Measurements from ENCODE around the gene CCDC17.
"Not testable (repeated sequence)": the region's sequence is repeated elsewhere in the genome, so short reads cannot be mapped to it uniquely, and the experiment has no call there.

The CCDC17 gene

DNA sequence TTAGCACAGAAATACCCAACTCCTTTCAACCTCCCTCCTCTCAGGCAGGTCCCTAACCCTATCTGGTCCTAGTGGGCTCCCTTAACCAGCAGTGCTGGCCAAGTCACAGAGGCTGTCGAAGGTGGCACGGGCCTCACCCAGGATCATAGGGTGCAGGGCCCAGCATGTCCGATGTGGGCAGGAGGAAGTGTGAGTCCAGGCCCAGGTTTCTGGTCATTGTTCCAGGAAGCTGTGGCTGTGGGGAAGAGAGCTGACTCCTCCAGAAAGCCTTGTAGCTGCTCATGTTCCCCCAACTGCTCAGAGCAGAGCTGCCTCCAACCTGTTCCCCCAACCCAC lies 2.4 kb downstream of the CCDC17 start:
- DNase-seq: no peak

DNA sequence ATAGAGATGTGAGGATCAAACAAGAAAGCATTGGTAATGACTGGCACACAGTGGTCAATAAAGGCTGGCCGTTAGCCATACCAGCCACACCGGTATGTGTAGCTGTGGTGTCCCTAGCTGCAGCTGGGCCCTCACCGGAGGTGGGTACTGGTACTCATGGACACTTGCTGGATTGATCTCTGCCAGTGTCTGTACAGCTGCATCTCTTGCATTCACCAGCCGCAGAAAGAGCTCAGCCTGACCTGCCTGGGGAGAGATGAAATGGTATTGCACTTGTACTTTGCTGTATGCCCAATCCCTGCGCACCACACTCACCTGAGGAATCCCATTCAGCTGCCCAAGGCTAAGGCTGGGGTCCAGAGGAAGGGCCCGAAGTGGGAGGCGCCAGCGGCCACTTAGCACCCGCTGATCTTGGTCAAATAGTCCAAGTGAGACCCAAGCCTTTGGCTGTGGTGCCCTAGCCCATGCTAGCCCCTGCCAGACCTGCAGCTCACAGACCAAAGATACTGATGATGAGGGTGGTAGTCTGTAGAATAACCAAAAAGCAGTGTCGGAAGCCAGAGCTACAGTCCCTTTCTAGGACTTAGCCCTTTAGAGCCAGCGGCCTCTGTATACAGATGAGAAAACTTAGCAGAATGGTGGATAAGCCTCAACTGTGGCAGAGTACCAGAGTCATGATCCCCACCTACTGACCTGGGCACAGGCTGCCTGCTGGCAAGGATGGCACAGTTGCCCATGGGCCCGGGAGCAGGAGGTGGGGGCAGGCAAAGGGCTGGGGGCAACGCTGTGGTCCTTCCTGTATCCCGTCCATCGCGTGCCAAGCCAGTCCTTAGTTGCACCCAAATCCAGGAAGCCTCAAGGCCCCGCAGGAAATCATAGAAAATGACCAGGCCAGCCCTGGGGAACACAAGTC lies 3.0 kb downstream of the CCDC17 start:
- DNase-seq: no peak

DNA sequence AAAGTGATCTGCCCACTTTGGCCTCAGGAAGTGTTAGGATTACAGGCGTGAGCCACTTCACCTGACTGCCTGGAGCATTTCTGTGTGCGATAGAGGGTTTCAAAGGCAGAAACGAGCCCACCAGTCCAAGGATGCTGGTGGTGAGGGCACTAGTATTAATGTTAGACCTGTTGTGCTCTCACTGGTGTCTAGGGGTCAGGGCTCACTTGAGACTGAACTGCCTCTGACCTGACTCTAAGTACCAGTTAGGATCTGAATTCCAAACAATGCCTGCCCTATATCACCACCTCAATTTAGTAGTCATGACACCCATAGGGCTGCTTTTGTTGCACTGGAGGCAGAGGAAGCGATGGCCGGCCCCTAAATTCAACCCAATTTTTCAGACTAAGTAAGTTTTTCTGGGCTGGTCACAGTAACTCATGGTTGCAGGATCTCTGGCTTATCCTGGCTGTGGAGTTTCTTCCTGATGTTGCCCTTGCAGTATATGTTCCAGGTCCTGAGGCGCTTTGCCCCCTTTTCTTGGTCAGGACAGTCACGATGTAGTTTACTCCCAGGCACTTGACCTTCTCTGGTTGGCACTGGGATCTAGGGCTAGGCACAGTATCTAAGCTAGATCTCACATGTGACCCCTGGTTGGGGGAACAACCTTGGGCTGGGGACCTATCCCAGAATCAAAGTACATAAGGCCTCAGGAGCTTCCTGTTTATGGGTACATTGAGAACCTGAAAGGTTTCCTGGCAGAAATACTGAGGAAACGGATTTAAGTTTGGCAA lies 4.5 kb downstream of the CCDC17 start:
- no peak for DNase-seq

DNA sequence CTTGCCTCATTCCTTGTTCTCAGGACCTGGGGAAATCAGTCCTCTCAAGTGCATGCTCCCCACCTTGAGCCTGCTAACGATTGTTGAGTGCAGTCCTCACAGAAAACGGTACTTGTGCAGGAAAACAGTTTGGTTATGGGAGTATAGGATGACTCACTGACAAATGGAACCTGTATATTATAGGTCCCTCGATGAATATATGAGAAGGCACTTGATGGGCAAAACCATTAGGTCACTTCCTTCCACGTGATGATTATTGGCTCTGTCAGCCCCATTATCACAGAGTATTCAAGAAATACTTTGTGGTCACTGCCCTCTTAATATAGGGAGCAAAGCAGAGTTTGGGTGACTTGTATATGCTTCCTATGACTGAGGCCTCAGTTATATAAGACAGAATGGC lies 6.2 kb downstream of the CCDC17 start:
- DNase-seq: no peak

DNA sequence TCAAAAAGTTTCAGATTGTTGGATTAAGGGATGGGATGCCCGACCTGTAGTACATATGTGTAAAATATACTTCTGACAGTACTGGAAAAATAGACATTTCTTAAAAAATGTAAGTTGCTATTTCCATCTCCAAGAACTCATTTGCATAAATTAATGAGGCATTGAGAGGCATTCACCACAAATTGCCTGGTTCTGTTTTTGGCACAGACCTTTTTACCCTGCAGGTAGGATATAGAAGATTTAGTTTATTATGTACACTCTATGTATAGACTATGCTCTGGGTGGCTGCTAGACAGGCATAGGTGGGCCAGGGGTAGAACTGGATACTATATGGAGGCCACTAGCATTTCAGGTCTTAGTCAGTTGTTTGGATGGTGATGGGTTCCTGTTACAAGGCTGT lies 8.0 kb downstream of the CCDC17 start:
- DNase-seq: no peak

DNA sequence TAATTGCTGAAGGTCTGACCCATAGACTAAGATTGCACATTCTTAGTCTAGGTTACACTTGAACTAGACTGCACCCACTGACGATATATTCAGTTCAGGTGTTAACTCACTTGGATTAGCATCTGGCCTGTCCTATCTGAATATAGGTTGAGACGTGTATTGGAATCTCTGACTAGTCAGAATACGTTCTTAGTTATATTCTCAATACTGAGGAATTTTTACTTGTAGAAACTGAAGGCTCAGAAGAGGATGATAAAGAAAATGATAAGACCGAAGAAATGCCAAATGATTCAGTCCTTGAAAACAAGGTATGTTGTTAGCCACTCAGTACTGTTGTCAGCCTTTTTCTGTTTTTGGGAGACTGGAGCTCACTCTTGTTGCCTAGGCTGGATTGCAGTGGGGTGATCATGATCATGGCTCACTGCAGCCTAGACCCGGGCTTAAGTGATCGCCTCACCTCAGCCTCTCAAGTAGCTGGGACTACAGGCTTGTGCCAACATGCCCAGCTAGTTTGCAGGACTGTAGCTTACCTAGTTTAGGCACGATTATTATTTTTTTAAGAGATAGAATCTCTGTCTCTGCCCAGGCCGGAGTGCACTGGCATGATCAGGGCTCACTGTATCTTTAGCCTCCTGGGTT lies 10.8 kb downstream of the CCDC17 start:
- DNase-seq: no peak

DNA sequence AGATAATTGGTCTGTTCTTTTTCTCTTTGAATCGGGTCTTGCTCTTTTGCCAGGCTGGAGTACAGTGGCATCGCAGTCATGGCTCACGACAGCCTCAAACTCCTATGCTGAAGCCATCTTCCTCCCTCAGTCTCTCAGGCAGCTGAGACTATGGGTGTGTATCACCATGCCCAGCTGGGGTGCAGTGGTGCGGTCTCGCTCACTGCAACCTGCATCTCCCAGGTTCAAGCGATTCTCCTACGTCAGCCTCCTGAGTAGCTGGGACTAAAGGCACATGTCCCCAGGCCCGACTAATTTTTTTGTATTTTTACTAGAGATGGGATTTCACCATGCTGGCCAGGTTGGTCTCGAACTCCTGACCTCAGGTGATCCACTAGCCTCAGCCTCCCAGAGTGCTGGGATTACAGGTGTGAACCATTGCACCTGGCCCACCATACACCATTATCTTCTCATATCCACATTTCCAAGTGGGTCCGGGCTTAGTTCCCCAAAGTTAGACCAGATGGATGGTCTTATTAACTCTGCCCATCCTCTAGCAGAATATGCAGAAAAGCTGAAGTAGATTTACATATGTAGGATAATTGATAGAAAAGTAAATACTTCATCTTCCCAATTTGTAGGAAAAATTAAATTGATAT lies 13.1 kb downstream of the CCDC17 start:
- DNase-seq: no peak

DNA sequence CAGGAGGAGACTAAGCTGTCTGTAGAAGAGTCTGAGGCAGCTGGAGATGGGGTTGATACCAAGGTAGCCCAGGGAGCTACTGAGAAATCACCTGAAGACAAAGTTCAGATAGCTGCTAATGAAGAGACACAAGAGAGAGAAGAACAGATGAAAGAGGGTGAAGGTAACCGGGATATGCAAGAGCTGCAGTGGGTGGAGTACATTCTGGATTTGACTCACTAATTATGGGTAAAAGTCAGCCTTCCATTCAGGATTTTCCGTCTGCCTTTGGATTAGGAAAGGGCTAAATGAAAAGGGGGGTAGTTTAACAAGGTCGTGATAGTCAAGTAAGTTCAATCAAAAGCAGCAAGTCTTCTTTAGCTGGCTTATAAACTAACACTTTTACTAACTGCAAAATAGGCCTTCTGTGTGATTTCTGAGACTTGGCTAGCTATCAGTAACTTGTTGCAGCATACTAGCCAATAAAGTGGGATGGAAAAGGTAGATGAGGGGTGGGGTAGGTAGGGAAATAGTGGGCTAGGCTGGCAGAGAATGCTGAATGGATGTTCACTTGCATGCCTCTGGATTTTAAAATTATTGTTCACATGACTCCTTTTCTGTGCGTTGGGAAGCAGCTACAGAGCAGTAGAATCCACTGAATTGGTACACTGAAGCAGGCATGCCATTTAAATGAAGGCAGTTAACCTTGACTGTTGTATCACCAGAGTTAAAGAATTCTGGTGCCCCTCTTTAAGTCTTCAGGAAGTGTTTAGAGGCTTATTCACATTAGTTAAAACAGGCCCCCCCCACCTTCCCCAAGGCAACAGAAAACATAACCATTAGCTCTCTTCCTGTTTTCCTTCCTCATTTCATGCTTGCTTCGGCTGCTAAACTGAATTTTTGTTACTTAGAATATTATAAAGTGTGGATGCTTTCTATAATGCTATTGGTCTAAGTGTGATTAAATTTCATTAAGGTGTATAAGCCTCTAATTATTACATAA lies 15.4 kb downstream of the CCDC17 start:
- DNase-seq: peak in 1 of 2 donors; percentile 82

DNA sequence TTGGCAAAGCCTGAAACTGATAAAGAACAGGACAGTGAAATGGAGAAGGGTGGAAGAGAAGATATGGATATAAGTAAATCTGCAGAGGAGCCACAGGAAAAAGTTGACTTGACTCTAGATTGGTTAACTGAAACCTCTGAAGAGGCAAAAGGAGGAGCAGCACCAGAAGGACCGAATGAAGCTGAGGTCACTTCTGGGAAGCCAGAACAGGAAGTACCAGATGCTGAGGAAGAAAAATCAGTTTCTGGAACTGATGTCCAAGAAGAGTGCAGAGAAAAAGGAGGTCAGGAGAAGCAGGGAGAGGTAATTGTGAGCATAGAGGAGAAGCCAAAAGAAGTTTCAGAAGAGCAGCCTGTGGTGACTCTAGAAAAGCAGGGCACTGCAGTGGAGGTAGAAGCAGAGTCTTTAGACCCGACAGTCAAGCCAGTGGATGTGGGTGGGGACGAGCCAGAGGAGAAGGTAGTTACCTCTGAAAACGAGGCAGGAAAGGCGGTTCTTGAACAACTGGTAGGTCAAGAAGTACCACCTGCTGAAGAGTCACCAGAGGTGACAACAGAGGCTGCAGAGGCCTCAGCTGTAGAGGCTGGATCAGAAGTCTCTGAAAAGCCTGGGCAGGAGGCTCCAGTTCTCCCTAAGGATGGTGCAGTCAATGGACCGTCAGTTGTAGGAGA lies 16.3 kb downstream of the CCDC17 start:
- DNase-seq: no peak

DNA sequence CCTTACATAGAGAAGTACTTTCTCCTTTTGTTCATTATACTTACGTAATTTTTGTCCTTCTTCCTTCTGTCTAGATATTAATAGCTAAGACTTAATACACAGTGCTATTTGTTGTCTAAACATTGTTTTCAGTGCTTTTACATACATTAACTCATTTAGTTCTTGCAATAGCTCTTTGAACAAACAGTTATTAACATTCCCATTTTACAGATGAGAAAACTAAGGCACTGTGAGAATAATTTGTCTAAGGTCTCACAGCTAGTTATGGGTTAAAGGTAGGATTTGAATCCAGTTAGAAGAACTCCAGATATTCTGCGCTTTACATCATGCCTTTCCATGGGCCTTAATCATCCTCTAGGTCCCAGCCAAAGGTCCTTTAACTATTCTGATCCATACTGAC lies 19.6 kb downstream of the CCDC17 start:
- no peak for DNase-seq

DNA sequence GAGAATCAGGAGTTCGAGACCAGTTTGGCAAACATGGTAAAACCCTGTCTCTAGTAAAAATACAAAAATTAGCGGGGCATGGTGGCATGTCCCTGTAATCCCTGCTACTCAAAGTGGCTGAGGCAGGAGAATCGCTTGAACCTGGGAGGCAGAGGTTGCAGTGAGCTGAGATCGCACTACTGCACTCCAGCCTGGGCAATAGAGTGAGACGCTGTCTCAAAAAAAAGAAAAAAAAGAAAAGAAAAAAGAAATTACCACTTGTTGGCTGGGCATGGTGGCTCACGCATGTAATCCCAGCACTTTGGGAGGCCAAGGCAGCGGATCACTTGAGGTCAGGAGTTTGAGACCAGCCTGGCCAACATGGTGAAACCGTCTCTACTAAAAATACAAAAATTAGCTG lies 27.1 kb downstream of the CCDC17 start:
- not testable (repeated sequence) for DNase-seq

DNA sequence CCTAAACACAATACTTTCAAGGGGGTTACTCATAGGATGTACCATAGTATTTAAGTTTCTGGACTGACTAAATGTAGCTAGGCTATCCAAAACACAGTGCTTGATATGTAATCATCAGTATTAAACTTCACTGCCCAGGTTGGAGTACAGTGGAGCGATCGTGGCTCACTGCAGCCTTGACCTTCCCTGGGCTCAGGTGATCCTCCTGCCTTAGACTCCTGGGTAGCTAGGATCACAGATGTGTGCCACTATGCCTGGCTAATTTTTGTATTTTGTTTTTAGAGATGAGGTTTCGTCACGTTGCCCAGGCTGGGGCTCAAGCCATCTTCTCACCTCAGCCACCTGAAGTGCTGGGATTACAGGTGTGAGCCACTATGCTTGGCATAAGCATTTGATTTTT lies 29.4 kb downstream of the CCDC17 start:
- no peak for DNase-seq

DNA sequence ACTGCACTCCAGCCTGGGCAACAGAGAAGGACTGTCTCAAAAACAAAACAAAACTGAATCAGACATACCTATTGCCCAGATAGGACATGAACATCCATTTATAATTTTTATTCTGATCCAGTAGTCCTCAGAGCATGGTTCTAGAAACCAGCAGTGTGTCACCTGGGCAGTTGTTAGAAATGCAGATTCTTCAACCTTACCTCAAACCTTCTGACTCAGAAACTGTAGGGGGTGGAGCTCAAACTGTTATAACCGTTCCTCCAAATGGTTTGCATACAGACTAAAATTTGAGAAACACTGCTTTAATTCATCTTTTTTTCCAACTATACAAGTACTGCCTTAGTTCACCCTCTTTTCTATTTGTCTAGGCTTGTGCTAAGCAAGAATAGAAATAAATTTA lies 34.0 kb downstream of the CCDC17 start:
- no peak for DNase-seq

DNA sequence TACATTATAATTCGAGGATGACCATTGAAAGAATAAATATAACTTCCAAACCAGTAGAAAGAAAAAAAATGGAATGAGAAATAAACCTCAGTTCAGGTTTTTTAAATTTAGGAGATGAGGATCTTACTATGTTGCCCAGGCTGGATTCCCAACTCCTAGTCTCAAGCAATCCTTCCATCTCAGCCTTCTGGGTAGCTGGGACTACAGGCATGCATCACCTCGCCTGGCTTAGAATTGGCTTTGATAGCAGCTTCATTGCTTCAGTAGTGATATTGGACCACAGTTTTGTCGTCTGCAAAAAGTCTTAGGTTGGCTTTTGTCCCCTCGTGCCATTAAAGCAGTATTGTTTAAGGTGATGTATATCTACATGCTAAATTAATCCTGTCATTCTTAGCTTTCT lies 37.1 kb downstream of the CCDC17 start:
- DNase-seq: no peak

DNA sequence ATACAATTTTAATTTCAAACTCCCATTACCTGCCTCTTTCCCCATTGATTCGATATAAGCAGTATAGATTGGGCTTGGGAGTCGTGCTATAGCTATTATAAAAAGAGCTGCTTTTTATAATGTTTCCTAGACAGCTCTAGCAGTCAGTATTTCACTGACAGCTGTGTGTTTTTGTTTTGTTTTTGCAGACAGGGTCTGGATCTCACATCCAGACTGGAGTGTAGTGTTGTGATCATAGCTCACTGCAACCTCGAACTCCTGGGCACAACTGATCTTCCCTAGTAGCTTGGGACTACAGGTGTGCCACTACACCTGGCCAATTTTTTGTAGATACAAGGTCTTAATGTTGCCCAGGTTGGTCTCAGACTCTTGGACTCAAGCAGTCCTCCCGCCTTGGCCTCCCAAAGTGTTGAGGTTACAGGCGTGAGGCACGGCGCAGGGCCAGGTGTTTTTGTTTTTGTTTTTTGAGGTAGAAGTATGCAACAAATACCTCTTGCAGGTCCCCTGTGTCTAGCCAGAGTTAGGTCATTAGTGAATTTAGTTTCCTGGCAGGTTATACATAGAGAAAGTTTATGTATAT lies 38.3 kb downstream of the CCDC17 start:
- DNase-seq: no peak

DNA sequence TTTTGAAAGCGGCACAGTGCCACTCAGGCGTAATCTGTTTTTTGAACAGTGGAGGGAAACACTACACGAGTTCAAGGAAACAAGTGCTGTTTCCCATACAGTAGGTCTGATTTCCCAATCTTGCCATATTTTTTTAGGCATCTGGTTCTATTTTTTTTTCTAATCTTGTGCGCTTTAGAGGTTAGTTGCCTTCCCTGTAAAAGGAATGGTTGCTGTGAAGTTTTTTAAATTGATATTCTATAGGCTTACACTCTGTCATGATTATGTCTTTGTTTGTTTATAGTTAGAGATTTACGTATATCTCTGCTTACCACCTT lies 38.8 kb downstream of the CCDC17 start:
- DNase-seq: no peak

DNA sequence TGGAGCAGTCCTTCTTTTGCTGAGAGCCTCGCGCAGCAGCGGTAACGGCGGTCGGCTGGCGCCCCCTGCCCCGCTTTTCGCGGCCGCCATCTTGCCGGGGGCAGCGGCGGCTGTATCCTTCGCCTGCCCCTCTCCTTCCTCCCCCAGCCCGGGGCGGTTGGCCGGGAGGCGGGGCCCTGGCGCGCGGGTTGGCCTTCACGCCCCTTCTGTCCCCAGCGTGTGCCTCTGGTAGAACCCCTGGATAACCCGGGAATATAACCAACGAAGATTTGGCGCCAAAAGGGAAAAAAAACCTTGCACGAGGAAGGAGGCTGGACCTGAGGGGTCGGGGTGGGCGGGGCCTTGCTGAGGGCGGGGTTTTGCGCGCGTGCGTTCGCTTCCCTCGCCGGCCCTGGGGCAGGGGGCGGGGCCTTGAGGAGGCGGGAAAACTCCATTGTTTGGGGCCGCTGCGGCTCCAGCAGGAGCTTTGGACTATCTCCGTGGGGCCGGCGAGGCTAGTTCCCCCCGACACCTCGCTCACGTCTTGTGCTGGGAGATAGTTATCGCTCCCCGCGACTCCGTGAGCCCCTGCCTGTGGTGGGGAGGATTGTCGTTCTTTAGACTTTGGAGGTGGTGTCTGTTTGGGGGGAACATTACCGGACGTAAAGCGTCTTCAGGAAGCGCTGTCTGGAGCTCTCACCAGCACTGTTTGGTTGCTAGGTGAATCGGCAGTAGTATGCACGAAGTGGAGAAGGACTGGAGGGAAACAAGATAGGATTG lies 39.3 kb downstream of the CCDC17 start:
- peak; percentile 83 to 86 for DNase-seq

DNA sequence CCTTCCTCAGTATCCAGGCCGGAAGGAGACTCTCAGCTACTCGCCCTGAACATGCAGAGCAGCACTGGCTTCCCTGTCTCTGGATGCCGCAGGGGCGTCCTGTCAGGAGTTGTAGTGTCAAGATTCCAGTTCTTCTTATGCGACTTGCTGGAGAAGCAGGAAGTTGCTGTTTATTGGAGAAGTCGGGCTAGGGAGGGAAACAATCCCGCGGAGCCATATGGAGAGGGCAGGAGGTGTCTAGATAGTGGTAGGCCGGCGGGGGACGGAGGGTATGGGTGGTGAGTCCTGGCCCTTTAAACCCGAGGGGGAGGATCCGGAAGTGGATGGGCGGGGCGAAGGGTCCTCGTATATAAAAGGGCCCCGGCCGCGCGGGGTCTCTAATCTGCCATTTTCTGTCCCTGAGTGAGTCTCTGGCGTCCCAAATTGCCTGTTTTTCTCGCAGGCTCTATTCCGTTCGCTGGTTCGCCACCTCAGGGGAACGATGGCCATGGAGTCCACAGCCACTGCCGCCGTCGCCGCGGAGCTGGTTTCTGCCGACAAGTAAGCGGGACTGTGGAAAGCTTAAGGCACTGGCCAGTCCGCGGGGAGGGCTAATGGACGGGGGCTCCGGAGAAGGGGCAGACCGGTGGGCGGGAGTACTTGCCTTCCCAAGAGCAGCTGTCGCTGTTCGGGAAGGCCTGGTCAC lies 40.0 kb downstream of the CCDC17 start, which contains the start of gene NASP:
Gene NASP, plus strand, starts transcription at position 376 of the 685 bp plus-strand sequence. Its CDS starts 106 bp downstream, at position 482.
- peak; percentile 77 to 93 for DNase-seq

DNA sequence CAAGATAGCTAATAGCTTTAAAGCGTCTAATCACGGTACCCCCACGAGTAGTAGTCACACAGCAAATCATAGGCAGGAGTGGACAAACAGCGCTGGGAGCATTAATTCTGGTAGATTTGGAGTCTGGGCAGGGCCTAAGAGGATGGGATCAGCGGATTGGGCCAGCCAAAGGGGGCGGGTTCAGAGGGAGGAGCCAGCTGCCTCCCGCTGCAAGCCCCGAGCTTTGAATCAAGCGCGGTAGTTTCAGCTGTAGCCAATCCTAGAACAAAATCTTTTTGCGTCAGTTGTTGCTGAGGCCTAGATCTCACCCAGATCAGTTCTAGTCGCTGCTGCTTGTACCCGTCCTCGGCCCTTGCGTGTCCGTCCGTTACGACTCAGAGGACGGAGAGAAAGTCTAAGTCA lies 40.6 kb downstream of the CCDC17 start:
- peak; percentile 93 to 94 for DNase-seq
